GM12892 (cell line): ENCODE data around the gene ATG2B.
A peak's percentile ranks its signal among the peaks of the same experiment; 100 is the strongest.
"Not testable (repeated sequence)": the region's sequence is repeated elsewhere in the genome, so short reads cannot be mapped to it uniquely, and the experiment has no call there.

Experiments used
- DNase-seq: peaks from one replicate; pipeline ENCODE4 v3.0.0; 2011; ENCODE audit not compliant: insufficient read length
- FAIRE-seq: peaks from 2 replicates; lab custom pipeline; 2011; peaks lifted over from hg19 to GRCh38; lab: Jason Lieb, UNC
- POLR2A ChIP-seq: IDR thresholded peaks from 2 replicates; pipeline ENCODE4 v1.6.1; 2011; ENCODE audit warnings: low read depth, low read length, control low read depth
- POLR2AphosphoS5 ChIP-seq: IDR thresholded peaks from 2 replicates; pipeline ENCODE4 v1.6.1; 2011; ENCODE audit warnings: low read depth, low read length, control low read depth
- TAF1 ChIP-seq: IDR thresholded peaks from 2 replicates; pipeline ENCODE4 v1.6.1; 2011; ENCODE audit warnings: low read depth, mild to moderate bottlenecking, control low read depth, low read length, borderline replicate concordance

ATG2B gene

DNA sequence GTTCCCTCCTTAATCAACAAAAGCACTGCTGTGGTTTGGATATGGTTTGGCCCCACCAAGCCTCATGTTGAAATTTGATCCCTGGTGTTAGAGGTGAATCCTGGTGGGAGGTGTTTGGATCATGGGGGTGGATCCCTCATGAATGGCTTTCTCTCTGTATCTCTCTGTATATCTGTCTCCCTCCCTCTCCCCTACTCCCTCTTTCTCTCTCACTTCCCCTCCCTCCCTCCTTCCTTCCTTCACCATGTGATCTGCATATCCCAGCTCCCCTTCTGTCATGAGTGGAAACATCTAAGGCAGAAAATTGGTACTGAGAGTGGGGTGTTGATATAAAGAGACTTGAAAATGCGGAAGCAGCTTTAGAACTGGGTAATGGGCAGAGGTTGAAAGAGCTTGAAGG lies 5.4 kb upstream of the ATG2B start:
- TF ChIP-seq POLR2AphosphoS5 (no peak), POLR2A (no peak), TAF1 (no peak)
- no peak for DNase-seq
- no peak for FAIRE-seq

DNA sequence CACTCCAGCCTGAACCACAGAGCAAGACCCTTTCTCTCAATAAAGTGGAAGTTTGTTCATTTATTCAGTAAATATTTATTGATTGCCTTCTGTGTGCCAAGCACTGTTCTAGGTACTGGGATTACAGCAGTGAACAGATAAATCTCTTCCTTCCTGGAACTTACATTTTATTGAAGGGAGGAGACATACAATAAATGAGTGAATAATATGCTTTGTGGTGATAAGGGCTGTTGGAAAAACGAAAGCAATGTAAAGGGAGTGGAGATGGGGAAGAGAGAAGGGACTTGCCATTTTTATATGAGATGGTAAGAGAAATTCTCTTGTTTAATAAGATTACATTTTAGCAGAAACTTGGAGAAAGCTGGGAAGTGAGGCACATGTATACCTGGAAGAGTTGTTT lies 1.8 kb upstream of the ATG2B start:
- FAIRE-seq (no peak), DNase-seq (no peak)
- no peak for TF ChIP-seq POLR2A
- no peak for TF ChIP-seq POLR2AphosphoS5
- no peak for TF ChIP-seq TAF1

GRCh38 chr14:96363751-96364336 lies 703 bp upstream of the ATG2B start:
- DNase-seq, result peak; percentile 30
- TF ChIP-seq TAF1 (no peak), POLR2AphosphoS5 (no peak), POLR2A (no peak)
- peak; percentile 78 for FAIRE-seq

DNA sequence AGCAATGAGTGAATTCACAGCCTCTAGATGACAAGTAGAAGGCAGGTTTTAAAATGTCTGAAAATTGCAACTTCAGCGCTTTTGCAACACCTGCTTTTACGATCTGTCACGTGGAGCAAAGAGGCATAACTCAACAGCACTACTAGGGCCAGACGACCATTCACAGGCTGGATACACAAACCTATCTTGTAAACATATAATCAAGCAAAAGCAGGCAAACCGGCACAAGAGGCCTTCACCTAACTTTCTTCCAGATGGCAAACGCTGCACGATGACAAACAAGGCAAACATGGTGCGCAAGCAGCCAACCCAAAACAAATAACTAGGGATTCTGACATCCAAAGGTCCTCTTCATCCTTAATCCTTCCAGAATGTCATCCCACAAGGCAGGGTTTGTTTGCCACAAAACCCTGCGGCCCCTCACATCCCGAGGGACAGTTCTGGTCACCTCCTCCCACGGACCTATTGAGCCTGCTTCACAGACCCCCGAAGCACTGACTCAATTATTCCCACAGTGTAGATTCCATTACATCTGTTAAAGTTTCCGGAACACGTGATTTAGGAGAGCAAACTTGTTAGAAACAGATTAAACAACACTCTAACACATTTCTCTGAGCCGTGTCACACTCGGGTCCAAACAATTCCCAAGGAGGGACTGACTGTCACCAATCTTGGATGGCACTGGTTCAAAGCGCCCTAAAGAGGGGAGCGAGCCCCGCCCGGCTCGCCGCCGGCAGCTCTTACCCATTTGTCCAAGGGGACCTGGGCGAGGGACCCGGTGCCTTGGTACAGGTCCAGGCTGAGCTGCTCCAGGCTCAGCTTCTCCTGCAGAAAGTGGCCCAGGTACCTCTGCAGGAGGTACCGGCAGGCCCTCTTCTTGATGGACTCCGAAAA lies 823 bp downstream of the ATG2B start:
- DNase-seq (peak; percentile 19), FAIRE-seq (peak; percentile 83)

GRCh38 chr14:96359959-96360358 lies 3.2 kb downstream of the ATG2B start:
- DNase-seq (no peak), FAIRE-seq (no peak)
- TF ChIP-seq POLR2A, result no peak
- TF ChIP-seq TAF1, result no peak
- TF ChIP-seq POLR2AphosphoS5, result no peak

More for the DNA sequence above, 823 bp downstream of the ATG2B start:
- peak; percentile 40; the same call in 1 of the 2 replicates for TF ChIP-seq POLR2A
- no peak for TF ChIP-seq POLR2AphosphoS5

DNA sequence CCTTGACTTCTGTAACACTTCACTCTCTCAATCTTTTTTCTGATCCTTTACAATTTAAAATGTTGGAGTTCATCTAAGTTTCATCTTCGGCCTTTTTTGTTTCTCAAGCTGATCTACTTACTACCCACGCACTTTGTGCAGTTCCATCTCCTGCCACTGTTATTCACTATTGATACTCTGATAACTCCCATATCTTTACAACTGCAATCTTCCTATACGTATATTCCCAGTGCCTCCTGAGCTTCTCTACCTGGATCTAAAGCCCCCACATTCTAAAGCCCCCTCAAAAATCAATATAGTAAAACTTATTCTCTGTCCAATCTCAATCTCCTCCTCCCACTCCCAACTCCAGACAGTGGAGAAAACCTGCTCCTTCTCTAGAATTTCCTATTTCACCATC lies 5.9 kb downstream of the ATG2B start:
- TF ChIP-seq TAF1, result no peak
- TF ChIP-seq POLR2AphosphoS5, result no peak
- TF ChIP-seq POLR2A, result no peak
- DNase-seq (no peak), FAIRE-seq (no peak)

GRCh38 chr14:96354246-96354645 lies 8.9 kb downstream of the ATG2B start:
- no peak for DNase-seq
- peak; percentile 14 for FAIRE-seq
- TF ChIP-seq POLR2AphosphoS5 (no peak), TAF1 (no peak), POLR2A (no peak)

- TF ChIP-seq POLR2AphosphoS5, result no peak
- no peak for TF ChIP-seq TAF1
- TF ChIP-seq POLR2A, result no peak
- DNase-seq (no peak), FAIRE-seq (no peak)
Measured at GRCh38 chr14:96352708-96353107, 10.4 kb downstream of the ATG2B start.

DNA sequence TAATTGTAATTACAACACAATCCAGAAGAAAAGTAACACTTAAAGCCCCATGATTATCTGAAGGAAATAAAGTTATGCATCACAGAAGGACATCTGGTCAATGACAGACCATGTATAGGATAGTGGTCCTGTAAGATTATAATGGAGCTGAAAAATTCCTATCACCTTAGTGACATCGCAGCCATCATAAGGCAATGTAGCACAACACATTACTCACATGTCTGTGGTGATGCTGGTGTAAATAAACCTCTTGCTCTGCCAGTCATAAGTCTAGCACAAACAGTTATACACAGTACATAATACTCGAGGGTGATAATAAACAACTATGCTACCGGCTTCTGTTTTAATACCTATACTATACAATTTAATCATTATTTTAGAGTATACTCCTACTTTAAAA lies 11.2 kb downstream of the ATG2B start:
- TF ChIP-seq POLR2A (no peak), TAF1 (no peak), POLR2AphosphoS5 (no peak)
- DNase-seq (no peak), FAIRE-seq (no peak)

GRCh38 chr14:96349286-96350075 lies 13.7 kb downstream of the ATG2B start:
- TF ChIP-seq POLR2A, result no peak
- no peak for TF ChIP-seq TAF1
- no peak for TF ChIP-seq POLR2AphosphoS5
- no peak for FAIRE-seq
- no peak for DNase-seq

DNA sequence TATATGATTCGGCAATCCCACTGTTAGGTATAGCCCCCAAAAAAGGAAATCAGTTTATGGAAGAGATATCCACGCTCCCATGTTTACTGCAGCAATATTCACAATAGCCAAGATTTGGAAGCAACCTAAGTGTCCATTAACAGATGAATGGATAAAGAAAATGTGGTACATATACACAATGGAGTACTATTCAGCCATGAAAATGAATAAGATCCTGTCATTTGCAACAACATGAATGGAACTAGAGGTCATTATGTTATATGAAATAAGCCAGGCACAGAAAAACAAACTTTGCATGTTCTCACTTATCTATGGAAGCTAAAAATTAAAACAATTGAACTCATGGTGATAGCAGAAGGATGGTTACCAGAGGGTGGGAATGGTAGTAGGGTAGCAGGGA lies 15.2 kb downstream of the ATG2B start:
- not testable (repeated sequence) for FAIRE-seq

More for the DNA sequence above, 15.2 kb downstream of the ATG2B start:
- DNase-seq, result not testable (repeated sequence)
